GM12872 (cell line): Measurements from ENCODE around the gene DGKD.

Experiments
- CTCF ChIP-seq: IDR thresholded peaks from 3 replicates; pipeline ENCODE4 v1.5.1; 2011; ENCODE audit warnings: low read depth, mild to moderate bottlenecking, low read length, moderate library complexity; ENCODE audit not compliant: insufficient read depth

DGKD gene

GRCh38 chr2:233444501-233444900, 90.2 kb downstream of the DGKD start:
- TF ChIP-seq CTCF: no peak

GRCh38 chr2:233445152-233445830, 91.0 kb downstream of the DGKD start:
- TF ChIP-seq CTCF: no peak

- no peak for TF ChIP-seq CTCF
These were observed 91.8 kb downstream of the DGKD start for GRCh38 chr2:233446121-233446520.

- TF ChIP-seq CTCF: no peak
These were observed 92.5 kb downstream of the DGKD start for GRCh38 chr2:233446606-233447305.

- TF ChIP-seq CTCF: no peak
These were observed 93.4 kb downstream of the DGKD start for GRCh38 chr2:233447506-233448219.

- 0 out of 3 replicates have a peak, but pooled peaks have one; percentile 24 for TF ChIP-seq CTCF
These were observed 93.9 kb downstream of the DGKD start for GRCh38 chr2:233448220-233448559.

- no peak for TF ChIP-seq CTCF
These were observed 94.3 kb downstream of the DGKD start for GRCh38 chr2:233448575-233448974.
